ENCODE data around the gene GAS2L1.

- TF ChIP-seq CTCF (IDR thresholded peaks at IDR 0.05) (no peak), POLR2A (IDR thresholded peaks at IDR 0.05) (no peak)
Measured at GRCh38 chr22:29320546-29320945, 14.1 kb downstream of the GAS2L1 start.
